Measurements from ENCODE around the gene SPEF2.

The SPEF2 gene

DNA sequence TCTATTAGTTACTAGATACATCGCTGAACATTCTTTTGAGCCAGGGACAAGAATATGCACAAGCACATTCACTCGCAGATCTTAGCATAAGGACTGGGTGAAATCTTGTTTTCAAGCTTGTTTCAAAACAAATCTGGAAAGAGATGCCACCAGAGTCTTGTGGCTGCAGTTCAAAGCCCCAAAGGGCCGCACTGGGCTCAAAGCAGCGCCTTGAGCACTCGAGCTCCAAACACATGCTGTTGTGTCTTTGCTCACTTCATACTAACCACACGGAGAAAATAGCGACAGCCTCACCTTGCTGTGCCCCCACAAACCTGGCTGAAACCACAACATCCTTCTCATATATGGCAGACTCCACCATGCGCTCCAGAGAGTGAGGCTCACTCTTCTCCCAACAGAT lies 204.8 kb downstream of the SPEF2 start:
- WGBS (ENCODE audit: extremely low coverage, insufficient coverage, insufficient read length): no CpG with 5 or more reads among the region's 8 CpGs
- H3K14ac ChIP-seq (ENCODE audit: low read length): no peak overlapping the region

DNA sequence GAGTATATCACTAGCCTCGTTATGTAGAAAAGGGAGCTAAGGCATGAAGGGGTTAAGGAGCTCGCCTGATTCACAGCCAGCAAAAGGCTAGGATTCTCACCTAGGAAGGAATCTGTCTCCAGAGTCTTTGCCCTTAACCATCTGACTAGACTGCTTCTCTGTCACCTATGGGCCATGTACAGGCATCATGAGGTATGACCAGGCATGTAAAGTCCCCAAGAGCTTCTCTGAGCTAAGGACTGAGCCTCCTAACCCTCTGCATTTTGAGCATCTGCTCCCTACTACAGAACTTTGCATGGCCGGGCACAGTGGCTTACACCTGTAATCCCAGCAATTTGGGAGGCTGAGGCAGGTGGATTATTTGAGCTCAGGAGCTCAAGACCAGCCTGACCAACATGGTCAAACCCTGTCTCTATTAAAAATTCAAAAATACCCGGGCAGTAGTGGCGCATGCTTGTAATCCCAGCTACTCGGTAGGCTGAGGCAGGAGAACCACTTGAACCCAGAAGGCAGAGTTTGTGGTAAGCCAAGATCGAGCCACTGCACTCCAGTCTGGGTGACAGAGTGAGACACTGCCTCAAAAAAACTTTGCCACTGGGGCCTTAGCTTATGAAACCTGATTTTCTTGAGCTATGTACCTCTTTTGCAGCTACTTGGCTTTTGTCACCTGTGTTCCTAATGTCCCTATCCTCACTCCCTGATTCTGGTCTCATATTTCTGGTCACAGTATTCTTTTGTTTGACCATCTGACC lies 205.9 kb downstream of the SPEF2 start:
- Histone ChIP-seq H3K36me3 (ENCODE audit: control insufficient read depth in 1 of 2, insufficient read depth in 2 of 2, low read length in 2 of 2) (no peaks in the 10 kb centered on the region), H4K91ac (ENCODE audit: low read depth, low read length) (no peak overlapping the region), H3K9ac (ENCODE audit: low read length) (no peak overlapping the region), H3K18ac (ENCODE audit: low read length) (no peak overlapping the region), H3K79me2 (ENCODE audit: control insufficient read depth, insufficient read depth, low read length, poor library complexity) (no peaks in the 10 kb centered on the region), H3K4me1 (ENCODE audit: control insufficient read depth in 1 of 2, insufficient read depth in 2 of 2, low read length in 2 of 2) (no peaks in the 10 kb centered on the region), H3K9me3 (ENCODE audit: insufficient read depth, low read depth, low read length) (no peaks in the 10 kb centered on the region), H3K27me3 (ENCODE audit: insufficient read depth, low read length) (no peaks in the 10 kb centered on the region), H2BK120ac (ENCODE audit: insufficient read depth, low read length, poor library complexity) (no peak overlapping the region), H3K79me1 (ENCODE audit: low read length) (no peaks in the 10 kb centered on the region), H2AFZ (ENCODE audit: insufficient read depth, low read length, poor library complexity) (no peak overlapping the region), H3K14ac (ENCODE audit: low read length) (no peak overlapping the region), H3K23ac (ENCODE audit: low read length) (no peak overlapping the region), H3K27ac (ENCODE audit: low read depth, low read length) (no peak overlapping the region), H2BK5ac (ENCODE audit: low read depth, low read length, poor library complexity) (no peak overlapping the region), H2AK5ac (ENCODE audit: low read length) (no peak overlapping the region), H3K4me3 (ENCODE audit: low read depth, low read length) (no peak overlapping the region), H4K8ac (ENCODE audit: low read depth, low read length) (no peak overlapping the region), H2BK12ac (ENCODE audit: low read length) (no peak overlapping the region), H3K4ac (ENCODE audit: low read depth, low read length) (no peak overlapping the region), H4K12ac (ENCODE audit: low read depth, low read length) (no peak overlapping the region), H3K4me2 (ENCODE audit: low read length) (no peak overlapping the region)
- WGBS (ENCODE audit: extremely low coverage, insufficient coverage, insufficient read length): no CpG with 5 or more reads among the region's 7 CpGs
- DNase-seq: no peak

More for the DNA sequence above, 204.8 kb downstream of the SPEF2 start:
- H3K4me2 ChIP-seq (ENCODE audit: low read length): no peak overlapping the region
- no peak overlapping the region for H2AFZ ChIP-seq (ENCODE audit: insufficient read depth, low read length, poor library complexity)
- H4K12ac ChIP-seq (ENCODE audit: low read depth, low read length): no peak overlapping the region
- H4K91ac ChIP-seq (ENCODE audit: low read depth, low read length): no peak overlapping the region
- H2BK5ac ChIP-seq (ENCODE audit: low read depth, low read length, poor library complexity): no peak overlapping the region
- no peaks in the 10 kb centered on the region for H3K79me2 ChIP-seq (ENCODE audit: control insufficient read depth, insufficient read depth, low read length, poor library complexity)
- H4K8ac ChIP-seq (ENCODE audit: low read depth, low read length): no peak overlapping the region
- no peak overlapping the region for H3K27ac ChIP-seq (ENCODE audit: low read depth, low read length)
- H3K79me1 ChIP-seq (ENCODE audit: low read length): no peaks in the 10 kb centered on the region
- no peak overlapping the region for H3K4ac ChIP-seq (ENCODE audit: low read depth, low read length)
- no peak overlapping the region for H3K23ac ChIP-seq (ENCODE audit: low read length)
- no peak overlapping the region for H2BK12ac ChIP-seq (ENCODE audit: low read length)
- no peak for DNase-seq
- no peaks in the 10 kb centered on the region for H3K9me3 ChIP-seq (ENCODE audit: insufficient read depth, low read depth, low read length)
- H3K27me3 ChIP-seq (ENCODE audit: insufficient read depth, low read length): no peaks in the 10 kb centered on the region
- H3K9ac ChIP-seq (ENCODE audit: low read length): no peak overlapping the region
- no peak overlapping the region for H2BK120ac ChIP-seq (ENCODE audit: insufficient read depth, low read length, poor library complexity)
- no peak overlapping the region for H3K18ac ChIP-seq (ENCODE audit: low read length)
- no peak overlapping the region for H2AK5ac ChIP-seq (ENCODE audit: low read length)
- no peak overlapping the region for H3K4me3 ChIP-seq (ENCODE audit: low read depth, low read length)
- no peaks in the 10 kb centered on the region for H3K4me1 ChIP-seq (ENCODE audit: control insufficient read depth in 1 of 2, insufficient read depth in 2 of 2, low read length in 2 of 2)
- H3K36me3 ChIP-seq (ENCODE audit: control insufficient read depth in 1 of 2, insufficient read depth in 2 of 2, low read length in 2 of 2): no peaks in the 10 kb centered on the region

DNA sequence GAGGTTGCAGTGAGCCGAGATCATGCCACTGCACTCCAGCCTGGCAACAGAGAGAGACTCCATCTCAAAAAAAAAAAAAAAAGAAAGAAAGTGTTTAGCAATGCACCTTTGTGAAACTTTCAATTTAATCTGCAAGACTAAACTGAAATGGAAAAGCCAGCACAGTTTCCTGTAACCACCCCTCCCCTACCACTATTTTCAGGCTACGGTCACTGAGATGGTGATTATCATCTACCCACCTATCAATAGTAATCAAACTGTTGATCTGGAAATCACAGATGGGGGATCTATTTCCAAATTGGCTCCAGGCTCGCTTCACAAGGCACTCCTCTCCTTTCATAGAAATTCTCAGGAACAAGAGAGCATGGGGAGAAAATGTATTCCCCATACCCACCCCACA lies 208.4 kb downstream of the SPEF2 start:
- no peak overlapping the region for H2AFZ ChIP-seq (ENCODE audit: insufficient read depth, low read length, poor library complexity)
- no peaks in the 10 kb centered on the region for H3K9me3 ChIP-seq (ENCODE audit: insufficient read depth, low read depth, low read length)
- no peak for DNase-seq
- no peak overlapping the region for H4K12ac ChIP-seq (ENCODE audit: low read depth, low read length)
- no peak overlapping the region for H3K4me2 ChIP-seq (ENCODE audit: low read length)
- H3K4me1 ChIP-seq (ENCODE audit: control insufficient read depth in 1 of 2, insufficient read depth in 2 of 2, low read length in 2 of 2): no peaks in the 10 kb centered on the region
- no peak overlapping the region for H4K8ac ChIP-seq (ENCODE audit: low read depth, low read length)
- H4K91ac ChIP-seq (ENCODE audit: low read depth, low read length): no peak overlapping the region
- no peak overlapping the region for H3K4me3 ChIP-seq (ENCODE audit: low read depth, low read length)
- no peak overlapping the region for H3K14ac ChIP-seq (ENCODE audit: low read length)
- no peak overlapping the region for H3K27ac ChIP-seq (ENCODE audit: low read depth, low read length)
- H3K79me2 ChIP-seq (ENCODE audit: control insufficient read depth, insufficient read depth, low read length, poor library complexity): no peaks in the 10 kb centered on the region
- no peaks in the 10 kb centered on the region for H3K36me3 ChIP-seq (ENCODE audit: control insufficient read depth in 1 of 2, insufficient read depth in 2 of 2, low read length in 2 of 2)
- H3K79me1 ChIP-seq (ENCODE audit: low read length): no peaks in the 10 kb centered on the region
- H2BK12ac ChIP-seq (ENCODE audit: low read length): no peak overlapping the region
- no peaks in the 10 kb centered on the region for H3K27me3 ChIP-seq (ENCODE audit: insufficient read depth, low read length)
- H3K23ac ChIP-seq (ENCODE audit: low read length): no peak overlapping the region
- WGBS (ENCODE audit: extremely low coverage, insufficient coverage, insufficient read length): no CpG with 5 or more reads among the region's 3 CpGs
- H2AK5ac ChIP-seq (ENCODE audit: low read length): no peak overlapping the region
- H2BK5ac ChIP-seq (ENCODE audit: low read depth, low read length, poor library complexity): no peak overlapping the region
- H3K18ac ChIP-seq (ENCODE audit: low read length): no peak overlapping the region
- H3K9ac ChIP-seq (ENCODE audit: low read length): no peak overlapping the region
- no peak overlapping the region for H3K4ac ChIP-seq (ENCODE audit: low read depth, low read length)
- no peak overlapping the region for H2BK120ac ChIP-seq (ENCODE audit: insufficient read depth, low read length, poor library complexity)

DNA sequence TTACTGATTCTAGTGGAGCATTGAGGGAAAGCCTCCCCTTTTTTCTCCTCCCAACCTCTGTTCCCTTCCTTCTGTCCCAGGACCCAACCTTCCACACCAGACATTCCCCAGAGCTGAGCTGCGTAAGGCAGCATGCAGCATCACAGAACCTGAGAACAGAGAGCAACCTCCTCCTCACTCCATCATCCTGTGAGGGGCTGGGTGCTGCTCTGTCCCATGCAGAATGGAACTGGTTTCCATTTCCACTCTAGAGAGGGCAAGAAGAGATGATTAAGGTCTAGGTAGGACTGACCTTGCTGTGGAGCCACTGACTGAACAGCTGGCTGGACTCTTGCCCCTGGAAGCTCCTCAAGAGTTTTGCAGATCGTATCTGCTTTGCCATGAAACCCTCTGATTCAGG lies 208.9 kb downstream of the SPEF2 start:
- Histone ChIP-seq H3K27me3 (ENCODE audit: insufficient read depth, low read length) (no peaks in the 10 kb centered on the region), H3K4ac (ENCODE audit: low read depth, low read length) (no peak overlapping the region), H4K91ac (ENCODE audit: low read depth, low read length) (no peak overlapping the region), H3K9me3 (ENCODE audit: insufficient read depth, low read depth, low read length) (no peaks in the 10 kb centered on the region), H3K9ac (ENCODE audit: low read length) (no peak overlapping the region), H3K36me3 (ENCODE audit: control insufficient read depth in 1 of 2, insufficient read depth in 2 of 2, low read length in 2 of 2) (no peaks in the 10 kb centered on the region), H3K14ac (ENCODE audit: low read length) (no peak overlapping the region), H4K8ac (ENCODE audit: low read depth, low read length) (no peak overlapping the region), H3K27ac (ENCODE audit: low read depth, low read length) (no peak overlapping the region), H3K79me1 (ENCODE audit: low read length) (no peaks in the 10 kb centered on the region), H2BK12ac (ENCODE audit: low read length) (no peak overlapping the region), H3K4me3 (ENCODE audit: low read depth, low read length) (no peak overlapping the region), H4K12ac (ENCODE audit: low read depth, low read length) (no peak overlapping the region), H3K4me2 (ENCODE audit: low read length) (no peak overlapping the region), H2AFZ (ENCODE audit: insufficient read depth, low read length, poor library complexity) (no peak overlapping the region), H2AK5ac (ENCODE audit: low read length) (no peak overlapping the region), H3K18ac (ENCODE audit: low read length) (no peak overlapping the region), H2BK5ac (ENCODE audit: low read depth, low read length, poor library complexity) (no peak overlapping the region), H2BK120ac (ENCODE audit: insufficient read depth, low read length, poor library complexity) (no peak overlapping the region), H3K4me1 (ENCODE audit: control insufficient read depth in 1 of 2, insufficient read depth in 2 of 2, low read length in 2 of 2) (no peaks in the 10 kb centered on the region), H3K79me2 (ENCODE audit: control insufficient read depth, insufficient read depth, low read length, poor library complexity) (no peaks in the 10 kb centered on the region), H3K23ac (ENCODE audit: low read length) (no peak overlapping the region)
- no peak for DNase-seq
- WGBS (ENCODE audit: extremely low coverage, insufficient coverage, insufficient read length): no CpG with 5 or more reads among the region's 2 CpGs

Measured in trophoblast cell (in vitro differentiated cells and primary cell).